Measurements from ENCODE around the gene BEND6.

Gene BEND6

GRCh38 chr6:57048577-57048976, 93.7 kb downstream of the BEND6 start:
- Mint-ChIP-seq H3K27me3 (peaks cover 23% of the 10 kb centered on the region), H3K4me1 (ENCODE audit: low read depth) (peaks cover 25% of the 10 kb centered on the region), H3K36me3 (ENCODE audit: low read depth) (peaks cover 46% of the 10 kb centered on the region), H3K27ac (peak overlapping the region; percentile 4), H3K9me3 (no peaks in the 10 kb centered on the region), H3K4me3 (peak overlapping the region; percentile 80)

- peaks cover 45% of the 10 kb centered on the region for H3K36me3 Mint-ChIP-seq (ENCODE audit: low read depth)
These were observed 108.9 kb downstream of the BEND6 start for GRCh38 chr6:57063847-57064246.

GRCh38 chr6:57064809-57065208, 109.9 kb downstream of the BEND6 start:
- Mint-ChIP-seq H3K27ac (no peak overlapping the region), H3K4me1 (ENCODE audit: low read depth) (no peaks in the 10 kb centered on the region), H3K36me3 (ENCODE audit: low read depth) (peaks cover 38% of the 10 kb centered on the region), H3K4me3 (no peak overlapping the region), H3K27me3 (no peaks in the 10 kb centered on the region), H3K9me3 (no peaks in the 10 kb centered on the region)

More at GRCh38 chr6:57063847-57064246, 108.9 kb downstream of the BEND6 start:
- no peaks in the 10 kb centered on the region for H3K27me3 Mint-ChIP-seq
- no peaks in the 10 kb centered on the region for H3K4me1 Mint-ChIP-seq (ENCODE audit: low read depth)
- H3K4me3 Mint-ChIP-seq = no peak overlapping the region
- H3K27ac Mint-ChIP-seq = no peak overlapping the region
- H3K9me3 Mint-ChIP-seq = no peaks in the 10 kb centered on the region

GRCh38 chr6:57068061-57068460, 113.2 kb downstream of the BEND6 start:
- no peak overlapping the region for H3K4me3 Mint-ChIP-seq
- no peaks in the 10 kb centered on the region for H3K9me3 Mint-ChIP-seq
- H3K27me3 Mint-ChIP-seq = no peaks in the 10 kb centered on the region
- H3K27ac Mint-ChIP-seq = no peak overlapping the region
- no peaks in the 10 kb centered on the region for H3K4me1 Mint-ChIP-seq (ENCODE audit: low read depth)
- peaks cover 19% of the 10 kb centered on the region for H3K36me3 Mint-ChIP-seq (ENCODE audit: low read depth)

GRCh38 chr6:57069228-57069627, 114.3 kb downstream of the BEND6 start:
- no peak overlapping the region for H3K4me3 Mint-ChIP-seq
- no peaks in the 10 kb centered on the region for H3K9me3 Mint-ChIP-seq
- H3K4me1 Mint-ChIP-seq (ENCODE audit: low read depth) = no peaks in the 10 kb centered on the region
- H3K36me3 Mint-ChIP-seq (ENCODE audit: low read depth) = peaks cover 19% of the 10 kb centered on the region
- H3K27me3 Mint-ChIP-seq = no peaks in the 10 kb centered on the region
- no peak overlapping the region for H3K27ac Mint-ChIP-seq

- peaks cover 16% of the 10 kb centered on the region for H3K36me3 Mint-ChIP-seq (ENCODE audit: low read depth)
- no peak overlapping the region for H3K27ac Mint-ChIP-seq
- no peak overlapping the region for H3K4me3 Mint-ChIP-seq
- no peaks in the 10 kb centered on the region for H3K4me1 Mint-ChIP-seq (ENCODE audit: low read depth)
- H3K27me3 Mint-ChIP-seq = no peaks in the 10 kb centered on the region
- no peaks in the 10 kb centered on the region for H3K9me3 Mint-ChIP-seq
These were observed 115.0 kb downstream of the BEND6 start for GRCh38 chr6:57069920-57070331.

- Mint-ChIP-seq H3K27me3 (no peaks in the 10 kb centered on the region), H3K4me1 (ENCODE audit: low read depth) (no peaks in the 10 kb centered on the region), H3K4me3 (no peak overlapping the region), H3K9me3 (no peaks in the 10 kb centered on the region), H3K36me3 (ENCODE audit: low read depth) (peaks cover 11% of the 10 kb centered on the region), H3K27ac (no peak overlapping the region)
These were observed 117.2 kb downstream of the BEND6 start for GRCh38 chr6:57072108-57072507.

- H3K27me3 Mint-ChIP-seq = no peaks in the 10 kb centered on the region
- H3K27ac Mint-ChIP-seq = no peak overlapping the region
- H3K9me3 Mint-ChIP-seq = peaks cover 3% of the 10 kb centered on the region
- no peak overlapping the region for H3K4me3 Mint-ChIP-seq
- no peaks in the 10 kb centered on the region for H3K4me1 Mint-ChIP-seq (ENCODE audit: low read depth)
- no peaks in the 10 kb centered on the region for H3K36me3 Mint-ChIP-seq (ENCODE audit: low read depth)
These were observed 119.5 kb downstream of the BEND6 start for GRCh38 chr6:57074383-57074782.

GRCh38 chr6:57075092-57075491, 120.2 kb downstream of the BEND6 start:
- Mint-ChIP-seq H3K27me3 (no peaks in the 10 kb centered on the region), H3K36me3 (ENCODE audit: low read depth) (peaks cover 1% of the 10 kb centered on the region), H3K27ac (no peak overlapping the region), H3K9me3 (peaks cover 3% of the 10 kb centered on the region), H3K4me1 (ENCODE audit: low read depth) (no peaks in the 10 kb centered on the region), H3K4me3 (no peak overlapping the region)

All from stimulated activated naive CD8-positive, alpha-beta T cell treated with anti-CD3 and anti-CD28 coated beads, Interleukin-15, Interleukin-2, amounts not matched to agents 100 ng/mL and 50 ng/mL, for 24 hours (primary cell).